Nephron (organoid): ENCODE data around the gene CUX1.

Experiments
- H3K27ac Mint-ChIP-seq, 3 experiments: 2 replicates each; pipeline ENCODE4 v1.8.0; 2020; ENCODE audit warnings: mixed read lengths in 3 of 3, mild to moderate bottlenecking in 2 of 3, moderate library complexity in 1 of 3
- H3K27me3 Mint-ChIP-seq: 2 replicates; pipeline ENCODE4 v1.8.0; 2021; ENCODE audit warnings: low read depth, mild to moderate bottlenecking, moderate library complexity, mixed read lengths
- H3K36me3 Mint-ChIP-seq: 2 replicates; pipeline ENCODE4 v1.8.0; 2020; ENCODE audit warnings: low read depth, mixed read lengths
- H3K4me1 Mint-ChIP-seq: 2 replicates; pipeline ENCODE4 v1.8.0; 2020; ENCODE audit warnings: mixed read lengths
- H3K4me3 Mint-ChIP-seq, 3 experiments: 2 replicates each; pipeline ENCODE4 v1.8.0; 2020; ENCODE audit warnings: mild to moderate bottlenecking in 3 of 3, mixed read lengths in 3 of 3, moderate library complexity in 2 of 3
- H3K9me3 Mint-ChIP-seq: 2 replicates; pipeline ENCODE4 v1.8.0; 2020; ENCODE audit warnings: mixed read lengths
- TF ChIP-seq, protein P1 (sequence below), 3 experiments: fragments of 200-600 bp; sonication (generic); IDR thresholded peaks; one replicate each; pipeline ENCODE4 v1.5.0; 2021; ENCODE audit warnings: antibody characterized with exemption in 3 of 3; ENCODE audit not compliant: unreplicated experiment in 3 of 3

CUX1 gene

GRCh38 chr7:102215256-102215655 lies 397.8 kb downstream of the CUX1 start:
- peaks cover 47% of the 10 kb centered on the region for H3K36me3 Mint-ChIP-seq
- H3K4me1 Mint-ChIP-seq: peaks cover 21% of the 10 kb centered on the region
- H3K4me3 Mint-ChIP-seq: no peak overlapping the region
- H3K27ac Mint-ChIP-seq: no peak overlapping the region
- TF ChIP-seq, protein P1, sequence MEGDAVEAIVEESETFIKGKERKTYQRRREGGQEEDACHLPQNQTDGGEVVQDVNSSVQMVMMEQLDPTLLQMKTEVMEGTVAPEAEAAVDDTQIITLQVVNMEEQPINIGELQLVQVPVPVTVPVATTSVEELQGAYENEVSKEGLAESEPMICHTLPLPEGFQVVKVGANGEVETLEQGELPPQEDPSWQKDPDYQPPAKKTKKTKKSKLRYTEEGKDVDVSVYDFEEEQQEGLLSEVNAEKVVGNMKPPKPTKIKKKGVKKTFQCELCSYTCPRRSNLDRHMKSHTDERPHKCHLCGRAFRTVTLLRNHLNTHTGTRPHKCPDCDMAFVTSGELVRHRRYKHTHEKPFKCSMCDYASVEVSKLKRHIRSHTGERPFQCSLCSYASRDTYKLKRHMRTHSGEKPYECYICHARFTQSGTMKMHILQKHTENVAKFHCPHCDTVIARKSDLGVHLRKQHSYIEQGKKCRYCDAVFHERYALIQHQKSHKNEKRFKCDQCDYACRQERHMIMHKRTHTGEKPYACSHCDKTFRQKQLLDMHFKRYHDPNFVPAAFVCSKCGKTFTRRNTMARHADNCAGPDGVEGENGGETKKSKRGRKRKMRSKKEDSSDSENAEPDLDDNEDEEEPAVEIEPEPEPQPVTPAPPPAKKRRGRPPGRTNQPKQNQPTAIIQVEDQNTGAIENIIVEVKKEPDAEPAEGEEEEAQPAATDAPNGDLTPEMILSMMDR (IDR thresholded peaks at IDR 0.05; ENCODE audit: unreplicated experiment in 3 of 3): no peak
- H3K9me3 Mint-ChIP-seq: no peaks in the 10 kb centered on the region
- peaks cover 3% of the 10 kb centered on the region for H3K27me3 Mint-ChIP-seq

DNA sequence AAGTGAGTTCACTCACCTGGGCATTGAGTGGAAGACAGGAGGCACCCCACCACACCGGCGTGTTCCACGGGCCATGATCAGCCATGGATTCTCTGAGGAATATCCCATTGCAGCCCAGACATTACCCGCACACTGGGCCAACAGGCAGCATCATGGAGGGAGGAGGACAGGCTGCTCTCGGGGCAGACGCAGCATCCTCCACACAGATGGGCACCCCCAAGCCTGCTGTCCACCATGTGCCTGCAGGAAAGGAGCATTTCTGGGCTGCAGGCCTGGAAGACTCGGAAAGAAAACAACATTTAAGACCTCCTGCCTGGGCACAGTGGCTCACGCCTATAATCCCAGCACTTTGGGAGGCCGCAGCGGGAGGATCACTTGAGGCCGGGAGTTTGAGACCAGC lies 398.3 kb downstream of the CUX1 start:
- Mint-ChIP-seq H3K4me1 (peaks cover 18% of the 10 kb centered on the region), H3K27me3 (peaks cover 3% of the 10 kb centered on the region), H3K9me3 (no peaks in the 10 kb centered on the region), H3K27ac (no peak overlapping the region), H3K4me3 (no peak overlapping the region), H3K36me3 (peaks cover 44% of the 10 kb centered on the region)
- TF ChIP-seq, protein P1 (IDR thresholded peaks at IDR 0.05; ENCODE audit: unreplicated experiment in 3 of 3): no peak

DNA sequence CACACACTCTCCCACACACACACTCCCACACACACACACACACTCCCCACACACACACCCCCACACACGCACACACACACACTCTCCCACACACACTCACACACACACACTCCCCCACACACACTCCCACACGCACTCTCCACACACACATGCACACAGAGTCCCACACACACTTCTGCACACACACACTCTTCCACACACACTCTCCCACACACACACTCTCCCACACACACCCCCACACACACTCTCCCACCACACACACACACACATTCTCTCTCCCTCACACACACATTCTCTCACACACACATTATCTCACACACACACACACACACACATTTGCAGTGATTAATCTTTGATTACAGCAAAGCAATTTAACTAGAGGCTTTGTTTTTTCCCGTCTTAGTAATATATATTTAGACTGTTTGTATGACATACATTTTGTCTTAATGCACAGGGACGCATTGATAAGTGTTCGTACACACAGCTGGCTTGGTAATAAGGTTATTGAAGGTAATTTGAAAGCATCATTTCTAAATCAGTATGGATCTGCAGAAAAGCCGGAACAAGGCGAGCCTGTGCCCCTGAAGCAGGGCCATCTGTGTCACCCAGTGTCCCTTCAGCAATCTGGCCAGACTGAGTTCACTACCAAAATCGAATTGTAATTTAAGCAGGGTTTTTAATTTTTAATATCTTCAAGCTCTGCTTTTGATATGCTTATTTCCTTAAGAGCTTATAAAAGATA lies 399.3 kb downstream of the CUX1 start:
- TF ChIP-seq, protein P1 (IDR thresholded peaks at IDR 0.05; ENCODE audit: unreplicated experiment in 3 of 3): no peak
- Mint-ChIP-seq H3K4me3 (no peak overlapping the region), H3K27me3 (peaks cover 3% of the 10 kb centered on the region), H3K9me3 (no peaks in the 10 kb centered on the region), H3K27ac (peak overlapping the region; percentile 50 to 66 (median 65)), H3K4me1 (peaks cover 26% of the 10 kb centered on the region), H3K36me3 (peaks cover 42% of the 10 kb centered on the region)

DNA sequence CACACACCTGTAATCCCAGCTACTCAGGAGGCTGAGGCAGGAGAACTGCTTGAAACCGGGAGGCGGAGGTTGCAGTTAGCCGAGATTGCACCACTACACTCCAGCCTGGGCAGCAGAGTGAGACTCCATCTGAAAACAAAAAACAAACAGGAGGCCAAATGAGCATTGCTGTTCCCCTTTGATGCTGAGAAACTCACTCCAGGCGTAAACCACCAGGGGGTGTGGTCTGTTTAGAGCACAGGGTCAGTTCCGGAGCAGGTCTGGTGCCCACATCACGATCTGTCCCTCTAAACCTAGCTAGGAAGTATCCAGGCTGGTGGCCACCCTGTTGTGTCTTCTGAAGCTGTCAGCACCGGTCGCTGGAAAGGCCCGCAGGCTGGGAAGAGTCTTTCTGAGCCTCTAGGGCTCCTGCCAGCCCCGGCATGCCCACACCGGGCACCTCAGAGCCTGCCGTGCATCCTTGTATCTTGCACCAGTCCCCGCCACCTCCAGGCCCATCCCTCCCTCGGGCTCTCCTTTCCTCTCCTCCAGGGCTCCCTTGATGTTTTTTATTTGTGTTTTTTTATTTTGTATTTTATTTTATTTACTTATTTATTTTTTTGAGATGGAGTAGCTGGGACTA lies 402.9 kb downstream of the CUX1 start:
- TF ChIP-seq, protein P1 (IDR thresholded peaks at IDR 0.05; ENCODE audit: unreplicated experiment in 3 of 3): no peak
- Mint-ChIP-seq H3K9me3 (no peaks in the 10 kb centered on the region), H3K27me3 (peaks cover 3% of the 10 kb centered on the region), H3K4me3 (no peak overlapping the region), H3K4me1 (peaks cover 26% of the 10 kb centered on the region), H3K36me3 (peaks cover 26% of the 10 kb centered on the region), H3K27ac (peak overlapping the region in 2 of 3 experiments; percentile 83 to 86)

- Mint-ChIP-seq H3K4me1 (peaks cover 24% of the 10 kb centered on the region), H3K36me3 (peaks cover 20% of the 10 kb centered on the region), H3K27ac (peak overlapping the region; percentile 83 to 86 (median 85)), H3K27me3 (peaks cover 3% of the 10 kb centered on the region), H3K9me3 (no peaks in the 10 kb centered on the region), H3K4me3 (peak overlapping the region in 1 of 3 experiments; percentile 11)
- TF ChIP-seq, protein P1 (IDR thresholded peaks at IDR 0.05; ENCODE audit: unreplicated experiment in 3 of 3): no peak
Observed at GRCh38 chr7:102220960-102221800, 403.8 kb downstream of the CUX1 start.
